CD14-positive monocyte (primary cell): ENCODE data around the gene TNFRSF19. TPM values are rescaled to one million over a fixed set of nuclear protein-coding genes. Genes with fewer than 3 reads are reported as not detected.
A peak's percentile ranks its signal among the peaks of the same experiment; 100 is the strongest.

Experiments
- DNase-seq, 3 donors: peaks; one replicate each; pipeline ENCODE4 v3.0.0-alpha.2; 2011 to 2022
- H2AFZ ChIP-seq: 2 replicates; pipeline ENCODE4 v1.6.0; 2012; ENCODE audit warnings: mild to moderate bottlenecking, low read depth, low read length, inconsistent platforms; ENCODE audit not compliant: insufficient read depth, poor library complexity, severe bottlenecking
- H3K27ac ChIP-seq, 2 donors: 1 replicate in 1 of 2; 2 replicates in 1 of 2; pipeline ENCODE4 v1.5.1; 2012 to 2013; ENCODE audit warnings: low read length in 2 of 2, control low read depth in 1 of 2, inconsistent platforms in 1 of 2, low read depth in 1 of 2, mild to moderate bottlenecking in 1 of 2
- H3K27me3 ChIP-seq, 2 donors: one replicate each; pipeline versions ENCODE4 v1.6.0 to v1.6.1; 2011 to 2013; ENCODE audit warnings: low read length in 2 of 2; ENCODE audit not compliant: control insufficient read depth in 2 of 2, insufficient read depth in 2 of 2
- H3K36me3 ChIP-seq, 2 donors: replicated peaks in 1 of 2; 1 replicate in 1 of 2; 2 replicates in 1 of 2; pipeline versions ENCODE4 v1.5.1 to v1.6.1; 2012 to 2013; ENCODE audit warnings: low read length in 2 of 2, control low read depth in 1 of 2, inconsistent platforms in 1 of 2, mild to moderate bottlenecking in 1 of 2; ENCODE audit not compliant: insufficient read depth in 2 of 2, control insufficient read depth in 1 of 2
- H3K4me1 ChIP-seq, 2 donors: 1 replicate in 1 of 2; 2 replicates in 1 of 2; pipeline versions ENCODE4 v1.5.1 to v1.6.1; 2012 to 2013; ENCODE audit warnings: low read length in 2 of 2, control low read depth in 1 of 2, inconsistent platforms in 1 of 2, mild to moderate bottlenecking in 1 of 2, moderate library complexity in 1 of 2; ENCODE audit not compliant: insufficient read depth in 2 of 2, control insufficient read depth in 1 of 2
- H3K4me2 ChIP-seq: replicated peaks from 2 replicates; pipeline ENCODE3; 2012; ENCODE audit warnings: low read length, moderate library complexity, mild to moderate bottlenecking; ENCODE audit not compliant: poor library complexity, severe bottlenecking; ENCODE audit errors: extremely low read depth
- H3K4me3 ChIP-seq, 3 experiments: fragments of 200-600 bp in 1 of 3; sonication (generic) in 1 of 3; replicated peaks in 1 of 3; 1 replicate in 2 of 3; 2 replicates in 1 of 3; pipeline ENCODE4 v1.5.1; 2011 to 2013; ENCODE audit warnings: low read length in 3 of 3, mild to moderate bottlenecking in 3 of 3, control low read depth in 2 of 3, low read depth in 2 of 3, inconsistent platforms in 1 of 3, moderate library complexity in 1 of 3
- H3K79me2 ChIP-seq: 2 replicates; pipeline ENCODE4 v1.6.0; 2012; ENCODE audit warnings: mild to moderate bottlenecking, control low read depth, inconsistent platforms, low read length, moderate library complexity; ENCODE audit not compliant: insufficient read depth
- H3K9ac ChIP-seq: 2 replicates; pipeline ENCODE4 v1.6.0; 2017; ENCODE audit warnings: low read length, mild to moderate bottlenecking; ENCODE audit not compliant: insufficient read depth, poor library complexity, severe bottlenecking
- H3K9me3 ChIP-seq, 2 donors: replicated peaks in 1 of 2; 1 replicate in 1 of 2; 2 replicates in 1 of 2; pipeline versions ENCODE4 v1.5.1 to v1.6.1; 2012 to 2013; ENCODE audit warnings: low read length in 2 of 2, control low read depth in 1 of 2; ENCODE audit not compliant: control insufficient read depth in 1 of 2, insufficient read depth in 1 of 2
- H4K20me1 ChIP-seq: 2 replicates; pipeline ENCODE4 v1.6.0; 2012; ENCODE audit warnings: mild to moderate bottlenecking, low read length, control low read depth, moderate library complexity; ENCODE audit not compliant: insufficient read depth
- H3K27ac Mint-ChIP-seq, 7 donors: one replicate each; pipeline ENCODE4 v1.8.0; 2020; ENCODE audit warnings: mild to moderate bottlenecking in 7 of 7, mixed read lengths in 7 of 7, moderate library complexity in 6 of 7, inconsistent platforms in 2 of 7
- H3K27me3 Mint-ChIP-seq, 3 donors: one replicate each; pipeline ENCODE4 v1.8.0; 2021 to 2022; ENCODE audit warnings: low read depth in 3 of 3, mild to moderate bottlenecking in 3 of 3, mixed read lengths in 3 of 3, moderate library complexity in 3 of 3, inconsistent platforms in 1 of 3
- H3K36me3 Mint-ChIP-seq, 2 donors: one replicate each; pipeline ENCODE4 v1.8.0; 2020; ENCODE audit warnings: mixed read lengths in 2 of 2, inconsistent platforms in 1 of 2, mild to moderate bottlenecking in 1 of 2
- H3K4me1 Mint-ChIP-seq: one replicate; pipeline ENCODE4 v1.8.0; 2020; ENCODE audit warnings: mild to moderate bottlenecking, mixed read lengths
- H3K4me3 Mint-ChIP-seq, 2 donors: one replicate each; pipeline ENCODE4 v1.8.0; 2020; ENCODE audit warnings: mild to moderate bottlenecking in 2 of 2, mixed read lengths in 2 of 2, moderate library complexity in 1 of 2
- H3K9me3 Mint-ChIP-seq, 7 donors: one replicate each; pipeline ENCODE4 v1.8.0; 2020 to 2022; ENCODE audit warnings: mixed read lengths in 7 of 7, mild to moderate bottlenecking in 6 of 7, moderate library complexity in 6 of 7, inconsistent platforms in 2 of 7
- WGBS: methylation state at CpG from one replicate; pipeline ENCODE4 v1.1.5; 2013; ENCODE audit warnings: missing lambda C conversion rate; ENCODE audit not compliant: insufficient coverage; 5-methylcytosine and 5-hydroxymethylcytosine counted together
- intact Hi-C, 2 donors: fragments of 100-400 bp; cut with micrococcal nuclease; formaldehyde crosslinking; loops; one replicate each; pipeline versions ENCODE4 v1.15.0 to v1.15.1; 2023
- polyA plus RNA-seq, 3 donors: library from polyadenylated mRNA; depleted of rRNA in 1 of 3; unstranded in 2 of 3; stranded (reverse) in 1 of 3; fragments of 300-500 nt in 2 of 3; fragments of >200 nt in 1 of 3; fragmentation: Illumina TruSeq in 2 of 3; gene quantifications; 1 replicate in 2 of 3; 2 replicates in 1 of 3; pipeline ENCODE4 v1.2.3, GENCODE V29; 2012 to 2021
- TF ChIP-seq, protein P1 (sequence below): fragments of 200-600 bp; IDR thresholded peaks from one replicate; pipeline ENCODE4 v1.8.0; 2022; ENCODE audit warnings: antibody characterized with exemption, mild to moderate bottlenecking

Gene TNFRSF19
- polyA plus RNA-seq, 3 donors = 0.11 TPM; not detected in 2

DNA sequence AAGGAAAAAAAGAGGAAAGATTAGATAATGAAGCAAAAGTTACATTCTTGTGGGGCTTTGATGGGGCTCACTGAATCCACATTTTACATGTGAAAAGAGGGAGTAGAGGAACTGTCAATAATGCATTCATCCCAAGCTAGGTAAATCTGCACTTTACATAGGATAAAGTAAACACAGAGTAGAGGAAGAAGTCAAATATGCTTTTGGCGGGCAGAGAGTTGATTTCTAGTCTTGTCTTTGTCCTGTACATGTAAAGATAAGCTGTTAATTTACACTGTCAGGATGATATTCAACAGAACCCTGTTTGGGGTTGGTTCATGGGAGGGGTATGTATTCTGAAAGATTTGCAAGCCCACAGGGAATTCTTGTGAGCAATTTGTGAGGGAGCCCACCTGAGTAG, 18.0 kb upstream of the TNFRSF19 start:
- Histone ChIP-seq H3K9me3 (peaks cover 0 to 3% of the 10 kb centered on the region in 2 donors), H3K36me3 (no peaks in the 10 kb centered on the region), H2AFZ (peak overlapping the region; percentile 33), H3K27ac (no peak overlapping the region), H3K27me3 (peaks cover 8 to 11% of the 10 kb centered on the region in 2 donors), H3K79me2 (no peaks in the 10 kb centered on the region), H3K4me3 (no peak overlapping the region), H4K20me1 (no peaks in the 10 kb centered on the region), H3K4me1 (peaks cover 0 to 3% of the 10 kb centered on the region in 2 donors), H3K9ac (no peak overlapping the region), H3K4me2 (no peak overlapping the region)
- WGBS = no CpG with 5 or more reads among the region's 1 CpG
- H3K4me3 Mint-ChIP-seq = no peak overlapping the region
- intact Hi-C loops = no loop called here
- no peak overlapping the region for H3K27ac Mint-ChIP-seq
- H3K36me3 Mint-ChIP-seq = no peaks in the 10 kb centered on the region
- peaks cover 0 to 4% (median under 1%) of the 10 kb centered on the region in 7 donors for H3K9me3 Mint-ChIP-seq
- DNase-seq = no peak
- H3K27me3 Mint-ChIP-seq = peaks cover 8 to 17% (median 15%) of the 10 kb centered on the region in 3 donors
- TF ChIP-seq, protein P1, sequence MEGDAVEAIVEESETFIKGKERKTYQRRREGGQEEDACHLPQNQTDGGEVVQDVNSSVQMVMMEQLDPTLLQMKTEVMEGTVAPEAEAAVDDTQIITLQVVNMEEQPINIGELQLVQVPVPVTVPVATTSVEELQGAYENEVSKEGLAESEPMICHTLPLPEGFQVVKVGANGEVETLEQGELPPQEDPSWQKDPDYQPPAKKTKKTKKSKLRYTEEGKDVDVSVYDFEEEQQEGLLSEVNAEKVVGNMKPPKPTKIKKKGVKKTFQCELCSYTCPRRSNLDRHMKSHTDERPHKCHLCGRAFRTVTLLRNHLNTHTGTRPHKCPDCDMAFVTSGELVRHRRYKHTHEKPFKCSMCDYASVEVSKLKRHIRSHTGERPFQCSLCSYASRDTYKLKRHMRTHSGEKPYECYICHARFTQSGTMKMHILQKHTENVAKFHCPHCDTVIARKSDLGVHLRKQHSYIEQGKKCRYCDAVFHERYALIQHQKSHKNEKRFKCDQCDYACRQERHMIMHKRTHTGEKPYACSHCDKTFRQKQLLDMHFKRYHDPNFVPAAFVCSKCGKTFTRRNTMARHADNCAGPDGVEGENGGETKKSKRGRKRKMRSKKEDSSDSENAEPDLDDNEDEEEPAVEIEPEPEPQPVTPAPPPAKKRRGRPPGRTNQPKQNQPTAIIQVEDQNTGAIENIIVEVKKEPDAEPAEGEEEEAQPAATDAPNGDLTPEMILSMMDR = no peak
- H3K4me1 Mint-ChIP-seq = peaks cover 8% of the 10 kb centered on the region

DNA sequence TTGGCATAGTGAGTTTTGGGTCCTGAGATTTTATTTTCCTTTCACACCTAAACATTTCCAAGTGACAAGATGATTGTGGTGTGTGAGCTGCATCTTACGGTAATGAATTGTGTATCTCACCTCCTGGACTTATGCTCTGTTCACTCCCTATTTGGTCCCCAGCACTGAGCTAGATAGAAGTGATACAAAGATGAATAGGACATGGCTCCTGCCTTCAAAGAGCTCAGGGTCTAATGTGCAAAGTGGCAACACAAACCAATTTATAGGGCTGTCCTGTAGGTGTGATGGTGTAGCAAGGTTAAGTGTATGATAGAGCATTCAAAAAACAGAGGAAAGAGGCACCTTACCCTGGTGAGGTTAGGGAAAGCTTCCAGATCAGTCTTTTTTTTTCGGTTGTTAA, 17.6 kb upstream of the TNFRSF19 start:
- Histone ChIP-seq H3K9me3 (no peaks in the 10 kb centered on the region), H3K27me3 (peaks cover 3 to 6% of the 10 kb centered on the region in 2 donors), H3K4me3 (no peak overlapping the region), H3K4me2 (no peak overlapping the region), H4K20me1 (no peaks in the 10 kb centered on the region), H3K9ac (no peak overlapping the region), H3K79me2 (no peaks in the 10 kb centered on the region), H3K4me1 (no peaks in the 10 kb centered on the region), H2AFZ (no peak overlapping the region), H3K27ac (no peak overlapping the region), H3K36me3 (no peaks in the 10 kb centered on the region)
- DNase-seq = no peak
- H3K4me3 Mint-ChIP-seq = no peak overlapping the region
- WGBS = no CpG with 5 or more reads among the region's 2 CpGs
- H3K27me3 Mint-ChIP-seq = peaks cover 4 to 12% (median 10%) of the 10 kb centered on the region in 3 donors
- H3K9me3 Mint-ChIP-seq = peaks cover 0 to 4% (median 0%) of the 10 kb centered on the region in 7 donors
- intact Hi-C loops = no loop called here
- H3K27ac Mint-ChIP-seq = no peak overlapping the region
- H3K4me1 Mint-ChIP-seq = peaks cover 7% of the 10 kb centered on the region
- no peaks in the 10 kb centered on the region for H3K36me3 Mint-ChIP-seq
- TF ChIP-seq, protein P1 = no peak
